Activated T-helper 2 cell treated with anti-CD3 and anti-CD28 coated beads, Interferon-gamma antibody, Interleukin-2, Interleukin-4, amounts not matched to agents 10 μg/mL and 5 μg/mL and 100 μg/mL, durations not matched to agents 14 hours and 24 hours and 36 hours (primary cell): ENCODE measurements around the gene MINDY4B. TPM values are rescaled to one million over a fixed set of nuclear protein-coding genes. Genes with fewer than 3 reads are reported as not detected.
"Not testable (repeated sequence)": the region's sequence is repeated elsewhere in the genome, so short reads cannot be mapped to it uniquely, and the experiment has no call there.

Experiments used
- DNase-seq: peaks from one replicate; pipeline ENCODE4 v3.0.0; 2021; ENCODE audit warnings: low spot score
- H3K27ac Mint-ChIP-seq: one replicate; pipeline ENCODE4 v1.8.0; 2021; ENCODE audit warnings: mixed read lengths
- H3K27me3 Mint-ChIP-seq: one replicate; pipeline ENCODE4 v1.8.0; 2021; ENCODE audit warnings: low read depth, mixed read lengths
- H3K36me3 Mint-ChIP-seq: one replicate; pipeline ENCODE4 v1.8.0; 2021; ENCODE audit warnings: low read depth, mixed read lengths
- H3K4me1 Mint-ChIP-seq: one replicate; pipeline ENCODE4 v1.8.0; 2021; ENCODE audit warnings: low read depth, mixed read lengths
- H3K4me3 Mint-ChIP-seq: one replicate; pipeline ENCODE4 v1.8.0; 2021; ENCODE audit warnings: low read depth, mild to moderate bottlenecking, moderate library complexity, mixed read lengths
- H3K9me3 Mint-ChIP-seq: one replicate; pipeline ENCODE4 v1.8.0; 2021; ENCODE audit warnings: mixed read lengths
- intact Hi-C: fragments of 100-400 bp; cut with micrococcal nuclease; formaldehyde crosslinking; loops from one replicate; pipeline ENCODE4 v1.15.1; 2023
- total RNA-seq: library from RNA; stranded (reverse); gene quantifications from 2 replicates; pipeline ENCODE4 v1.2.3, GENCODE V29; 2022

MINDY4B gene
- total RNA-seq, 1 donor from 2014 or later, result not detected

- no peak overlapping the region for H3K27ac Mint-ChIP-seq
- no peak for DNase-seq
- H3K36me3 Mint-ChIP-seq, result no peaks in the 10 kb centered on the region
- no peaks in the 10 kb centered on the region for H3K9me3 Mint-ChIP-seq
- H3K27me3 Mint-ChIP-seq, result peaks cover 8% of the 10 kb centered on the region
- no peak overlapping the region for H3K4me3 Mint-ChIP-seq
- intact Hi-C loops, result no loop called here
- H3K4me1 Mint-ChIP-seq, result peaks cover 6% of the 10 kb centered on the region
These were observed 37.8 kb downstream of the MINDY4B start for GRCh38 chr3:150867434-150867833.

- H3K9me3 Mint-ChIP-seq, intact Hi-C loops, H3K4me3 Mint-ChIP-seq, H3K27me3 Mint-ChIP-seq, H3K4me1 Mint-ChIP-seq, DNase-seq, H3K36me3 Mint-ChIP-seq, H3K27ac Mint-ChIP-seq: not testable (repeated sequence)
These were observed 41.3 kb downstream of the MINDY4B start for GRCh38 chr3:150863921-150864320.

- Mint-ChIP-seq H3K36me3 (no peaks in the 10 kb centered on the region), H3K9me3 (no peaks in the 10 kb centered on the region), H3K27ac (no peak overlapping the region), H3K4me3 (no peak overlapping the region), H3K27me3 (peaks cover 11% of the 10 kb centered on the region), H3K4me1 (peaks cover 6% of the 10 kb centered on the region)
- intact Hi-C loops, result no loop called here
- DNase-seq, result no peak
These were observed 43.4 kb downstream of the MINDY4B start for GRCh38 chr3:150861851-150862250.

- intact Hi-C loops, H3K36me3 Mint-ChIP-seq: not testable (repeated sequence)
- H3K27me3 Mint-ChIP-seq, result peaks cover 19% of the 10 kb centered on the region
These were observed 47.3 kb downstream of the MINDY4B start for GRCh38 chr3:150857936-150858335.

GRCh38 chr3:150850191-150850590 lies 55.0 kb downstream of the MINDY4B start:
- Mint-ChIP-seq H3K4me3 (no peak overlapping the region), H3K4me1 (no peaks in the 10 kb centered on the region), H3K9me3 (peaks cover 7% of the 10 kb centered on the region), H3K27me3 (peaks cover 7% of the 10 kb centered on the region), H3K27ac (no peak overlapping the region), H3K36me3 (no peaks in the 10 kb centered on the region)
- DNase-seq, result no peak
- intact Hi-C loops, result no loop called here

More at GRCh38 chr3:150857936-150858335, 47.3 kb downstream of the MINDY4B start:
- DNase-seq, H3K4me1 Mint-ChIP-seq, H3K27ac Mint-ChIP-seq, H3K9me3 Mint-ChIP-seq, H3K4me3 Mint-ChIP-seq: not testable (repeated sequence)

- Mint-ChIP-seq H3K9me3 (peaks cover 7% of the 10 kb centered on the region), H3K27ac (no peak overlapping the region), H3K4me3 (no peak overlapping the region), H3K27me3 (peaks cover 8% of the 10 kb centered on the region), H3K4me1 (no peaks in the 10 kb centered on the region), H3K36me3 (no peaks in the 10 kb centered on the region)
- DNase-seq, result no peak
- intact Hi-C loops, result no loop called here
These were observed 56.4 kb downstream of the MINDY4B start for GRCh38 chr3:150848864-150849263.

GRCh38 chr3:150847433-150847832 lies 57.8 kb downstream of the MINDY4B start:
- peaks cover 7% of the 10 kb centered on the region for H3K9me3 Mint-ChIP-seq
- intact Hi-C loops, result no loop called here
- no peak for DNase-seq
- H3K27ac Mint-ChIP-seq, result no peak overlapping the region
- H3K36me3 Mint-ChIP-seq, result no peaks in the 10 kb centered on the region
- peaks cover 10% of the 10 kb centered on the region for H3K27me3 Mint-ChIP-seq
- no peak overlapping the region for H3K4me3 Mint-ChIP-seq
- H3K4me1 Mint-ChIP-seq, result no peaks in the 10 kb centered on the region

GRCh38 chr3:150844484-150844883 lies 60.8 kb downstream of the MINDY4B start:
- peaks cover 16% of the 10 kb centered on the region for H3K27me3 Mint-ChIP-seq
- no peaks in the 10 kb centered on the region for H3K9me3 Mint-ChIP-seq
- no peak overlapping the region for H3K27ac Mint-ChIP-seq
- peaks cover 2% of the 10 kb centered on the region for H3K4me1 Mint-ChIP-seq
- intact Hi-C loops, result no loop called here
- H3K36me3 Mint-ChIP-seq, result no peaks in the 10 kb centered on the region
- DNase-seq, result no peak
- no peak overlapping the region for H3K4me3 Mint-ChIP-seq

- Mint-ChIP-seq H3K4me1 (peaks cover 2% of the 10 kb centered on the region), H3K4me3 (no peak overlapping the region), H3K9me3 (no peaks in the 10 kb centered on the region), H3K27me3 (peaks cover 19% of the 10 kb centered on the region), H3K36me3 (no peaks in the 10 kb centered on the region), H3K27ac (no peak overlapping the region)
- no peak for DNase-seq
- intact Hi-C loops, result no loop called here
These were observed 62.0 kb downstream of the MINDY4B start for GRCh38 chr3:150843241-150843640.

GRCh38 chr3:150840802-150841515 lies 64.3 kb downstream of the MINDY4B start:
- DNase-seq, result no peak
- H3K4me3 Mint-ChIP-seq, result no peak overlapping the region
- no peaks in the 10 kb centered on the region for H3K9me3 Mint-ChIP-seq
- intact Hi-C loops, result no loop called here
- no peaks in the 10 kb centered on the region for H3K36me3 Mint-ChIP-seq
- peaks cover 5% of the 10 kb centered on the region for H3K4me1 Mint-ChIP-seq
- no peak overlapping the region for H3K27ac Mint-ChIP-seq
- peaks cover 24% of the 10 kb centered on the region for H3K27me3 Mint-ChIP-seq

- no peak overlapping the region for H3K27ac Mint-ChIP-seq
- no peak overlapping the region for H3K4me3 Mint-ChIP-seq
- peaks cover 21% of the 10 kb centered on the region for H3K27me3 Mint-ChIP-seq
- H3K9me3 Mint-ChIP-seq, result no peaks in the 10 kb centered on the region
- intact Hi-C loops, result no loop called here
- no peak for DNase-seq
- H3K4me1 Mint-ChIP-seq, result no peaks in the 10 kb centered on the region
- H3K36me3 Mint-ChIP-seq, result no peaks in the 10 kb centered on the region
These were observed 74.5 kb downstream of the MINDY4B start for GRCh38 chr3:150830745-150831144.

- H3K27me3 Mint-ChIP-seq, result peaks cover 19% of the 10 kb centered on the region
- H3K27ac Mint-ChIP-seq, result no peak overlapping the region
- no peaks in the 10 kb centered on the region for H3K9me3 Mint-ChIP-seq
- no peak overlapping the region for H3K4me3 Mint-ChIP-seq
- intact Hi-C loops, result no loop called here
- H3K36me3 Mint-ChIP-seq, result no peaks in the 10 kb centered on the region
- H3K4me1 Mint-ChIP-seq, result no peaks in the 10 kb centered on the region
- no peak for DNase-seq
These were observed 75.1 kb downstream of the MINDY4B start for GRCh38 chr3:150830094-150830681.

GRCh38 chr3:150829408-150829807 lies 75.8 kb downstream of the MINDY4B start:
- Mint-ChIP-seq H3K36me3 (no peaks in the 10 kb centered on the region), H3K4me3 (no peak overlapping the region), H3K27me3 (peaks cover 16% of the 10 kb centered on the region), H3K9me3 (no peaks in the 10 kb centered on the region), H3K4me1 (no peaks in the 10 kb centered on the region), H3K27ac (no peak overlapping the region)
- intact Hi-C loops, result no loop called here
- no peak for DNase-seq
